ENCODE data around the gene TLCD1.

GRCh38 chr17:28705074-28705659, 20.9 kb downstream of the TLCD1 start:
- TF ChIP-seq POLR2AphosphoS5 (IDR thresholded peaks at IDR 0.05) = no peak
- TF ChIP-seq CTCF (IDR thresholded peaks at IDR 0.05) = no peak
